HAP-1 (cell line): ENCODE data around the gene OSM.
"Not testable (repeated sequence)": the region's sequence is repeated elsewhere in the genome, so short reads cannot be mapped to it uniquely, and the experiment has no call there.

Experiments used
- DNase-seq, 2 experiments: peaks; one replicate each; pipeline ENCODE4 v3.0.0-alpha.2; 2016 to 2020; ENCODE audit warnings: low spot score in 2 of 2
- H3K27me3 ChIP-seq: fragments of 250-450 bp; sonication (Bioruptor Pico); 2 replicates; pipeline ENCODE4 v1.5.1; 2020; ENCODE audit warnings: low read depth, mild to moderate bottlenecking, moderate library complexity
- H3K36me3 ChIP-seq: fragments of 250-450 bp; sonication (Bioruptor Pico); replicated peaks from 2 replicates; pipeline ENCODE4 v1.5.1; 2020; ENCODE audit warnings: mild to moderate bottlenecking
- H3K4me1 ChIP-seq: fragments of 250-450 bp; sonication (Bioruptor Pico); 2 replicates; pipeline ENCODE4 v1.5.1; 2020; ENCODE audit warnings: mild to moderate bottlenecking
- H3K4me3 ChIP-seq: fragments of 250-450 bp; sonication (Bioruptor Pico); 2 replicates; pipeline ENCODE4 v1.5.1; 2020; ENCODE audit warnings: mild to moderate bottlenecking, moderate library complexity
- H3K9me3 ChIP-seq: fragments of 250-450 bp; sonication (Bioruptor Pico); 2 replicates; pipeline ENCODE4 v1.5.1; 2020; ENCODE audit warnings: mild to moderate bottlenecking, moderate library complexity
- in situ Hi-C: fragments of 300-500 bp; cut with MboI; formaldehyde crosslinking; loops from 3 replicates; pipeline ENCODE4 v1.14.3; 2020; ENCODE audit warnings: low sequenced_read_pairs, inconsistent platforms, mixed read lengths

The OSM gene

DNA sequence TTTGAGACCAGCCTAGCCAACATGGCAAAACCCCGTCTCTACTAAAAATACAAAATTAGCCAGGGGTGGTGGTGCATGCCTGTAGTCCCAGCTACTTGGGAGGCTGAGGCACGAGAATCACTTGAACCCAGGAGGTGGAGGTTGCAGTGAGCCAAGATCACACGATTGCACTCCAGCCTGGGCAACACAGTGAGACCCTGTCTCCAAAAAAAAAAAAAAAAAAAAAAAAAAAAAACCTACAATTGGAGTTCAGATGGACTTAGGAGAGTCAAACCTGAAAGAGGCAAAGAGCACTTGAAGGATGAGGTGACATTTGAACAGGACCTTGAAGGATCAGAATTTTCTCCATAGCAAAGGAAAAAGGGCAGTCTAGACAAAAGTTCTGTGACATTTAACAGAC is 32.3 kb downstream of the OSM start:
- H3K27me3 ChIP-seq, H3K9me3 ChIP-seq, DNase-seq, in situ Hi-C loops, H3K36me3 ChIP-seq, H3K4me1 ChIP-seq, H3K4me3 ChIP-seq: not testable (repeated sequence)

DNA sequence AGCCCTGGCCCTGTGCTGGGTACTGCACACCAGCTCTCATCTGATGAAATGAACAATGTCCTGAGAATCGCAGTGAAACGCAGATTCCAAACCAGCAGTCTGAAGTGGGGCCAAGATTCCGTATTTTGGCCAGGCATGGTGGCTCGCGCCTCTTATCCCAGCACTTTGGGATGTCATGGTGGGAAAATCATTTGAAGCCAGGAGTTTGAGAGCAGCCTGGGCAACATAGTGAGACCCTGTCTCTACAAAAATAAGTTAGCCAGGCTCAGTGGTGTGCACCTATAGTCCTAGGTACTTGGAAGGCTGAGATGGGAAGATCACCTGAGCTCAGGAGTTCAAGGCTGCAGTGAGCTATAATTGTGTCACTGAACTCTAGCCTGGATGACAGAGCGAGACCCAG is 33.1 kb downstream of the OSM start:
- Histone ChIP-seq H3K36me3 (no peaks in the 10 kb centered on the region), H3K9me3 (no peaks in the 10 kb centered on the region), H3K4me1 (peaks cover 11% of the 10 kb centered on the region), H3K27me3 (no peaks in the 10 kb centered on the region), H3K4me3 (no peak overlapping the region)
- no peak for DNase-seq
- in situ Hi-C loops: no loop called here

GRCh38 chr22:30232716-30233218 is 33.9 kb downstream of the OSM start:
- Histone ChIP-seq H3K4me1 (peaks cover 13% of the 10 kb centered on the region), H3K36me3 (no peaks in the 10 kb centered on the region), H3K4me3 (no peak overlapping the region), H3K27me3 (no peaks in the 10 kb centered on the region), H3K9me3 (no peaks in the 10 kb centered on the region)
- DNase-seq: no peak
- in situ Hi-C loops: no loop called here

GRCh38 chr22:30230787-30231461 is 35.7 kb downstream of the OSM start:
- H3K9me3 ChIP-seq: no peaks in the 10 kb centered on the region
- no peaks in the 10 kb centered on the region for H3K27me3 ChIP-seq
- DNase-seq: no peak
- no peaks in the 10 kb centered on the region for H3K36me3 ChIP-seq
- peaks cover 7% of the 10 kb centered on the region for H3K4me1 ChIP-seq
- in situ Hi-C loops: no loop called here
- H3K4me3 ChIP-seq: no peak overlapping the region

DNA sequence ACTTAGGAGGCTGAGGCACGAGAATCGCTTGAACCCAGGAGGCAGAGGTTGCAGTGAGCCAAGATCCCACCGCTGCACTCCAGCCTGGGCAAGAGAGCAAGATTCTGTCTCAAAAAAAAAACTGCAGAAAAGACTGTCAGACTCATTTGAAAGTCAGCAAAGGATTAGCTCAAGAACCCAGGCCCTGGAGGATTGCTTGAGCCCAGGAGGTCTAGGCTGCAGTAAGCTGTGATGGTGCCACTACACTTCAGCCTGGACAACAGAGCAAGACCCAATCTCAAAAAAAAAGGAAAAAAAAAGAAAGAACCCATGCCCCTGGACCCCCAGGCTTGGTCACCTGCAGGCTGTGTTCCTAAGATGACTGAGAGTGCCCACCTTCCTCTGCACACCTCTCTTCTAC is 36.3 kb downstream of the OSM start:
- Histone ChIP-seq H3K9me3 (no peaks in the 10 kb centered on the region), H3K27me3 (no peaks in the 10 kb centered on the region), H3K4me1 (peaks cover 7% of the 10 kb centered on the region), H3K4me3 (no peak overlapping the region), H3K36me3 (no peaks in the 10 kb centered on the region)
- DNase-seq: no peak
- in situ Hi-C loops: no loop called here

- DNase-seq: peak; percentile 58 to 66
- no peaks in the 10 kb centered on the region for H3K9me3 ChIP-seq
- in situ Hi-C loops: no loop called here
- H3K36me3 ChIP-seq: no peaks in the 10 kb centered on the region
- no peak overlapping the region for H3K4me3 ChIP-seq
- peaks cover 7% of the 10 kb centered on the region for H3K4me1 ChIP-seq
- no peaks in the 10 kb centered on the region for H3K27me3 ChIP-seq
These were observed 37.9 kb downstream of the OSM start for GRCh38 chr22:30228509-30229359.

DNA sequence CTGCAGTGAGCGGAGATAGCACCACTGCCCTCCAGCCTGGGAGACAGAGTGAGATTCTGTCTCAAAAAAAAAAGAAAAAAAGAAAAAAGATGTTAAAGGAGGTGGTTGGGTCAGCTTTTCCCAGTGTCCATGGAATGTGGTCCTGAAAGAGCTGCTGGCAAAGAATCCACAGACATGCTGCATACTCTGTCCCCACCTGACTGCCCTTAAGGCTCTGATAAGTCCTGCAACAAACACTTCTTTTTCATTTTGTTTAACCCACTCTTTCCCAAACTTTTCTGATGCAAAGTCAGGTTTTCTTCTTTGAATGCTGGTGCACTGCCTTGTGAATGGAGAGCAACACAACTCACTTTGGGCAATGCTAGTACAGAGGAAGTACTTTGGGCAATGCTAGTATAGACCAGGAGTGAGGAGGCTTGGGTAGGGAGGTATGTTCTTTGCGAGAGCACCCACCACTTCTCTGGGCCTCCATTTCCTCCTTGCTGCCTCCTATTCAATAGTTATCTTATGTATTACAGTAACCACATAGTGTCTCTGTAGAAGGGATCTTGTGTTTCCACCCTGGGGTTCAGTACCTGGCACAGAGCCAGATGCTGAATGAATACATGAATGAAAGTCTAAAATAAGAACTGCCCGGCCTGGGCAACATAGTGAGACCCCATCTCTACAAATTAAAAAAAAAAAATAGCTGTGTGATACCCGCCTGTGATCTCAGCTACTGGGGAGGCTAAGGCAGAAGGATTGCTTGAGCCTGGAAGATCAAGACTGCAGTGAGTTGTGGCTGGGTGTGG is 39.0 kb downstream of the OSM start:
- no peak for DNase-seq
- in situ Hi-C loops: no loop called here
- H3K9me3 ChIP-seq: no peaks in the 10 kb centered on the region
- no peaks in the 10 kb centered on the region for H3K36me3 ChIP-seq
- H3K4me3 ChIP-seq: no peak overlapping the region
- H3K27me3 ChIP-seq: no peaks in the 10 kb centered on the region
- peaks cover 7% of the 10 kb centered on the region for H3K4me1 ChIP-seq

DNA sequence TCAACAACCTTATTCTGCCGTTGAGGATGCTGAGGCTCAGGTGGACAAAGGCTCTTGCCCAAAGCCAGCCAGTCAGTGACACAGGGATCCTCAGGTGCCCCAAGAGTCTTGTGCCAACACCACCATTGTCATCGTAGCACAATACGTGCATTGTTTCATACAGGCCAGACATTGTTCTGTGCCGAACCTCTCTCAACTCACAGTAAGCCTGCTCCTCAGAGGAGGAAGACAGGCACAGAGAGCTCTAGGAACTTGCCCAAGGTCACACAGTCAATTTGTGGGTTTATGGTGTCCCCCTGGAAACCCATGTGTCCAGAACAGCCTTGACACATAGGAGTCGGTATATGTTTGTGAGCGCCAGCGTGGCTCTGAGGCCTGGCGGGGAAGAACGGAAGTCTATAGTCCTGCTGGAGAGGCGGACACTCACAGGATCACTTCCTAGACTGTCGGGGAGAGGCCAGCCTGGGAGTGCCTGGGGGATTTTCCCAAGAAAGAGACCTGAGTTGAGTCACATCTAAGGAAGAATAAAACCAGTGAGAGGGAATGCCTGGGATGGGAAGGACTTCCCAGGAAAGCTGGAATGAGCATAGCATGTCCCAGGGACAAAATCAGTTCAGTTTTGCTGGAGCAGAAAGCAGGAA is 40.3 kb downstream of the OSM start:
- no peaks in the 10 kb centered on the region for H3K27me3 ChIP-seq
- no peak for DNase-seq
- in situ Hi-C loops: no loop called here
- no peaks in the 10 kb centered on the region for H3K36me3 ChIP-seq
- H3K9me3 ChIP-seq: no peaks in the 10 kb centered on the region
- H3K4me3 ChIP-seq: no peak overlapping the region
- H3K4me1 ChIP-seq: peaks cover 7% of the 10 kb centered on the region

DNA sequence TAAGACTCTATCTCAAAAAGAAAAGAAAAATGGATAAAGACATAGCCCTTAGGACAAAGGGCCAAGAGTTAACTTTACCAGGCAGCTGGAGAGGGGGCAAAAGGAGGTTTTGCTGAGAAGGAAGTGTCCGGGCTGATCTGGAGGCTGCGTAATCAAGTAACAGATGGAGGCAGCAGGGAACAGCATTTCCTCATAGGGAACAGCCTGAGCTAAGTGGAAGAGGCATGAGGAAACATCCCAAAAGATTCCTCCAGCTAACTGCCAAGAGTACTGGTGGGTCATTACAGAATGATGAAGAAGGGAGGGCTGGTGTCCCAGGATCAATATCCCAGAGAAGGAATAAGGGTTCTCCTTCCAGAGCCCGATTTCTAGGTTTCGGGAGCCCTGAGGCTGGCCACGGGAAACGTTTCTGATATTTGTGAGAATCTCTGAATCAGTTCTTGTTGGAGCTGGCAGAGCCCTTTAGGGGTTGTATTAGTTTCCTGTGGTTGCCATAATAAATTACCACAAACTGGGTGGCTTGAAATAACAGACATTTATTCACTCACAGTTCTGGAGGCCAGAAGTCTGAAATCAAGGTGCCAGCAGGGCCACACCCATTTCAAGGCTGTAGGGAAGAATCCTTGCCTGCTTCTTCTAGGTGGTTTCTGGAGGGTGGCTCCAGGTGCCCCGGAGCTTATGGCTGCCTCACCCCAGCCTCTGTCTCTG is 41.3 kb downstream of the OSM start:
- Histone ChIP-seq H3K36me3 (no peaks in the 10 kb centered on the region), H3K9me3 (no peaks in the 10 kb centered on the region), H3K4me1 (peaks cover 7% of the 10 kb centered on the region), H3K4me3 (no peak overlapping the region), H3K27me3 (0 out of 2 replicates have a peak, but pooled peaks cover 2% of the 10 kb centered on the region)
- no peak for DNase-seq
- in situ Hi-C loops: no loop called here

DNA sequence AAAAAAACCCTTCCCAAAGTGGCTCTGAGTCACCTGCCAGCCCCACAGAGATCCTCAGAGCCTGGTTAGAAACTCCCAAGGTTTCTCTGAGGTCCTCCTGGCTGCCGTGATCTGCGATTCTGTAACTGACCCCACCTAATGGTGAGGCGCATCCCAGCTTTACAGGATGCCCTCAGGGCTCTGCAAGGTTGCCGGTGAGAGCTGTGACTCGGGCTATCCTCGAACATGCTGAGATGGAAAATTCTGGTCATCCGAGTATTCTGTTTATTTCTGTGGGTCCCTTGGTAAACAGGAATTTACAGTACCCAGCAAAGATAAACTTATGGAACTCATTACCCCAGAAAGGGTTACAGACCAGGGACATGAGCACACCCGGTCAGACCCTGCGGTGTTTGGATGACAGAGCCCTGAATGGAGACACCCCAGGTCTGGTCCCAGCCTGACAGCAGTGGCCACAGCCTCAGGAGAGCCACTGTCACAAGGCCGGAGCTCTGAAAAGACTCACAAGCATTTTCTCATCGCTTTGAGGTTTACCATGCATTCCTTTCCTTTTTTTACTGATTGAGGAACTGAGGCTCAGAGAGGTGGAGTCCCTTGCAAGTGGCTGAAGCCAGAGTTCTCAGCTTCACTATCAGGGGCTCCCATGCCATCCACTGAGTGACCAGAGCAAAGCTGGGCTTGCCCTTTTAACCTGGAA is 42.3 kb downstream of the OSM start:
- in situ Hi-C loops: no loop called here
- no peaks in the 10 kb centered on the region for H3K9me3 ChIP-seq

DNA sequence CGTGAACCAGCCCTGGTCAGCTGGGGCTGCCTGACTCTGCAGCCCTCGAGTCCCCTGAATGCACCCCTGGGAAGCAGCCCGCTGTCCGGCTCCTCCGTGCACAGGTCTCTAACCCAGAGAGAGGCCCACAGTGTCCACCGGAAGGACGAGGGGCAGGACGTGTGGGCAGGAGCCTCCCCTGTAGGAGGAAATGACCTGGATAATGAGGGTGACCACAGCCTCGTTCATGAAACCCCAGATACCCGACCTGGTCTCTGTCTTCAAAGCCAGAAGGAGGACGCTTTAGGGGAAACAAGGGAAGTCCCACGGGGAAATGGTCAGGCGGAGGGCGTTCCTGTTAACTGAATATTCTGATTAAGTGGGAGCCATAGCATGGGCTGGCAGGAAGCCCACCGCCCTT is 43.3 kb downstream of the OSM start:
- H3K4me1 ChIP-seq: no peaks in the 10 kb centered on the region
- H3K27me3 ChIP-seq: 0 out of 2 replicates have a peak, but pooled peaks cover 2% of the 10 kb centered on the region
- no peak for DNase-seq
- in situ Hi-C loops: no loop called here
- H3K9me3 ChIP-seq: no peaks in the 10 kb centered on the region
- no peak overlapping the region for H3K4me3 ChIP-seq
- no peaks in the 10 kb centered on the region for H3K36me3 ChIP-seq

More for the DNA sequence above, 42.3 kb downstream of the OSM start:
- no peaks in the 10 kb centered on the region for H3K36me3 ChIP-seq
- no peak overlapping the region for H3K4me3 ChIP-seq
- DNase-seq: no peak
- H3K27me3 ChIP-seq: 0 out of 2 replicates have a peak, but pooled peaks cover 2% of the 10 kb centered on the region
- H3K4me1 ChIP-seq: peaks cover 7% of the 10 kb centered on the region

DNA sequence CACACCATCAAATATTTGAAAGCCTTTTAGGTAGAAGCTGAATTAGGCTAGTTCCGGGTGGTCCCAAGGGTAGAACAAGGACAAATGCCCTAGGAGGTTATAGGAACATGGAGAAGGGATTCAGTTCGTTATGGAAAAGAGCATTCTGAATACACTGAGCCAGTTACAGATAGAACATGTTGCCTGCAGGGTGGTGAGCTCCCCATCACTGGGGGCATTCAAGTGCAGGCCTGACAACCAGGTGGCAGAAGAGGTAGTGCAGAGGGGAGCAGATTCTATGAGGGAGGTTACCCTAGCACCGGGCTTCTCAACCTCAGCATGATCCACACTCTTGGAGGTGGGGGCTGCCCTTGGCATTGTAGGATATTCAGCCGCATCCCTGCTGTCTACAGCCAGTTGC is 44.3 kb downstream of the OSM start:
- in situ Hi-C loops: no loop called here
- Histone ChIP-seq H3K4me1 (no peaks in the 10 kb centered on the region), H3K36me3 (no peaks in the 10 kb centered on the region), H3K4me3 (no peak overlapping the region), H3K9me3 (no peaks in the 10 kb centered on the region), H3K27me3 (0 out of 2 replicates have a peak, but pooled peaks cover 2% of the 10 kb centered on the region)
- no peak for DNase-seq
